ENCODE measurements around the gene NABP1. TPM values are rescaled to one million over a fixed set of nuclear protein-coding genes. Genes with fewer than 3 reads are reported as not detected.

The NABP1 gene
- polyA plus RNA-seq, 2 of the 4 experiments (the other 2 are of a cell fraction) = 21.9 to 22.4 TPM

DNA sequence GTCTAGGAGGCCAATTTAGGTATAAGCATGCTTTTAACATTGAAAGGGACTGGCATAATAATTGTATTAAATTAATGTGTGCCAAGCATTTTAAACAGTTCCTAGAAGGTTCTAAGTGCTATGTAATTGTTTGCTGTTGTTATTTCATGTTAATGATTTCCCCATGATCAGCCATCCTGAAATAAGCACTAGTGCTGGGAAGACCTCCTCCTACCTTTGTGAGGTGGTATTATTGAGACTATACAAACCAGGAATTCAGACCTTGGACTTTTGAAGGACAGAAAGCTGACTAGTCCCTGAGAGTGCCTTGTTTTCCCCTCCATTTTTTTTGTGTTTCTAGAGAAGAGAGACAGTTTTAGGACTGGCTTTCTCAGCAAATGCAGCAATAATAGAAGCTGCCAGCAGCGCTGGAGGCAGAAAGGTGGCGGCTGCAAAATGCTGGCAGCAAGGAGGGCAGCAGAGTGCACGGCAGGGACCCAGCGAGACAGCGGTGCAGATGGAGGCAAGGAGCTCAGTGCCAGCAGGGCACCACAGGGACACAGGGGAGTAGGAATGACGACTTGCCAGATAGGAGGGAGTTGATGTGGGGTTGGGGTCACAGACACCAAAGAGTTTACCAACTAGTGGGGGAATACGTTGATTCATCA is 25.3 kb downstream of the NABP1 start:
- POLR2A ChIA-PET = interaction anchor here (1.6 kb wide), 1 partner anchor 26 kb away, joined by 5 read pairs; the partner anchor contains the start of gene NABP1
- Histone ChIP-seq H3K4me2 (no peak overlapping the region), H3K4me3 (no peak overlapping the region), H3K9me3 (no peaks in the 10 kb centered on the region), H3K27ac (no peak overlapping the region), H3K4me1 (no peaks in the 10 kb centered on the region)
- no peak for FAIRE-seq
- TF ChIP-seq FOSB (CRISPR knock-in tag; IDR thresholded peaks at IDR 0.05) = no peak
- no peak for TF ChIP-seq EHMT2 (IDR thresholded peaks at IDR 0.05; ENCODE audit: low read depth)
- no peak for TF ChIP-seq ZSCAN20 (CRISPR knock-in tag; IDR thresholded peaks at IDR 0.05)
- no peak for TF ChIP-seq KDM5A (IDR thresholded peaks at IDR 0.05)
- no peak for TF ChIP-seq EHF (CRISPR knock-in tag; IDR thresholded peaks at IDR 0.05)
- TF ChIP-seq ESRRA (IDR thresholded peaks at IDR 0.05; ENCODE audit: borderline replicate concordance, low read length) = no peak
- CTCF ChIA-PET = interaction anchor here (0.6 to 1.3 kb wide), 2 partner anchors 14 to 136 kb away, joined by 3 read pairs; no protein-coding TSS in a partner anchor
- WGBS (ENCODE audit: missing lambda C conversion rate) = 65% methylated on average over 7 of the region's 7 CpGs
- no peak for DNase-seq (ENCODE audit: low read depth in 1 of 2, low spot score in 1 of 2)
- ATAC-seq = no peak

DNA sequence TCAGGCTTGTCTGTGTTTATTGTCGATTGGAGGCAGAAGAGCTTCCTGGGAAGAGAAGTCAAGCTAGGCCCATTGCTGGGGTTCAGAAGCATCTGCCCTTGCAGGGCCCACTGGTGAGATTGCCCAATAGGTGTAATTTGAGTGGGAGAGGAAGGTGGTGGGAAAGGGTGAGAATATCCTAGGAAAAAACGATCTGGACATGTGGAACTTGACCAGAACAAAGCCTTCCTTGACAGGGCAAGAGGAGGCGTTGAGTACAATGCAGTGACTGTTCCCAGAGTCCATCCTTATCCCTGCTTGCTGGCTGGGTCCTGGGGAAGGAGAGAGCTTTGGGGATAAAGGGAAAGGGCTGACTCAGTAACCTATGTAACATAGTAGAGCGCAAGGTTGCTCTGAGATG is 27.1 kb downstream of the NABP1 start:
- no peak for TF ChIP-seq CHD2 (IDR thresholded peaks at IDR 0.05; ENCODE audit: low read length, partially characterized antibody)
- TF ChIP-seq SMC3 (IDR thresholded peaks at IDR 0.05) = no peak
- no peak for TF ChIP-seq GATA3 (IDR thresholded peaks at IDR 0.05; ENCODE audit: borderline replicate concordance)
- TF ChIP-seq ZSCAN20 (CRISPR knock-in tag; IDR thresholded peaks at IDR 0.05) = no peak
- TF ChIP-seq EHMT2 (IDR thresholded peaks at IDR 0.05; ENCODE audit: low read depth) = no peak
- no peak for TF ChIP-seq TP53 (CRISPR knock-in tag; IDR thresholded peaks at IDR 0.05)
- TF ChIP-seq BCL3 (IDR thresholded peaks at IDR 0.05) = no peak
- TF ChIP-seq, protein P1, sequence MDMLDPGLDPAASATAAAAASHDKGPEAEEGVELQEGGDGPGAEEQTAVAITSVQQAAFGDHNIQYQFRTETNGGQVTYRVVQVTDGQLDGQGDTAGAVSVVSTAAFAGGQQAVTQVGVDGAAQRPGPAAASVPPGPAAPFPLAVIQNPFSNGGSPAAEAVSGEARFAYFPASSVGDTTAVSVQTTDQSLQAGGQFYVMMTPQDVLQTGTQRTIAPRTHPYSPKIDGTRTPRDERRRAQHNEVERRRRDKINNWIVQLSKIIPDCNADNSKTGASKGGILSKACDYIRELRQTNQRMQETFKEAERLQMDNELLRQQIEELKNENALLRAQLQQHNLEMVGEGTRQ (IDR thresholded peaks at IDR 0.05) = no peak
- no peak for TF ChIP-seq CBX8 (IDR thresholded peaks at IDR 0.05)
- TF ChIP-seq MYC (IDR thresholded peaks at IDR 0.05; ENCODE audit: borderline replicate concordance, low read length) = no peak
- TF ChIP-seq REST (IDR thresholded peaks at IDR 0.05) = no peak
- TF ChIP-seq FOXS1 (CRISPR knock-in tag; IDR thresholded peaks at IDR 0.05) = no peak
- no peak for TF ChIP-seq HEYL (CRISPR knock-in tag; IDR thresholded peaks at IDR 0.05)
- TF ChIP-seq TFCP2L1 (CRISPR knock-in tag; IDR thresholded peaks at IDR 0.05) = no peak
- no peak for TF ChIP-seq NR3C1 (IDR thresholded peaks at IDR 0.05)
- no peak for TF ChIP-seq PHF8 (IDR thresholded peaks at IDR 0.05; ENCODE audit: borderline replicate concordance, low read depth)
- FAIRE-seq (no peak), ATAC-seq (peak in 1 of 2 experiments; percentile 18; a peak in 1 of 6 replicates), DNase-seq (ENCODE audit: low read depth in 1 of 2, low spot score in 1 of 2) (no peak)
- Histone ChIP-seq H3K27ac (no peak overlapping the region), H3K4me3 (no peak overlapping the region), H3K4me1 (no peaks in the 10 kb centered on the region), H3K4me2 (no peak overlapping the region), H3K9me3 (no peaks in the 10 kb centered on the region)
- POLR2A ChIA-PET = no interaction called here
- 67% methylated on average over 4 of the region's 4 CpGs for whole genome bisulfite sequencing (ENCODE audit: missing lambda C conversion rate)
- CTCF ChIA-PET = interaction anchor here (1.2 to 1.6 kb wide), 3 partner anchors 13 to 151 kb away, joined by 3 to 5 read pairs (median 3); no protein-coding TSS in a partner anchor
